Gastrocnemius medialis (tissue), 4 donors: ENCODE results near the gene SH3YL1.

Experiments used
- POLR2A ChIP-seq, 2 donors: fragments of 450-650 bp; IDR thresholded peaks; one replicate each; pipeline ENCODE4 v1.6.1; 2017; ENCODE audit warnings: antibody characterized with exemption in 2 of 2, mild to moderate bottlenecking in 2 of 2, moderate library complexity in 2 of 2
- TF ChIP-seq, protein P1 (sequence below), 5 experiments: fragments of 450-650 bp in 3 of 5; fragments of 200-600 bp in 2 of 5; sonication (generic) in 2 of 5; IDR thresholded peaks in 4 of 5; conservative IDR thresholded peaks in 1 of 5; 1 replicate in 4 of 5; 2 replicates in 1 of 5; pipeline ENCODE4 v1.5.1; 2016 to 2019; ENCODE audit warnings: antibody characterized with exemption in 5 of 5, mild to moderate bottlenecking in 3 of 5, moderate library complexity in 3 of 5

DNA sequence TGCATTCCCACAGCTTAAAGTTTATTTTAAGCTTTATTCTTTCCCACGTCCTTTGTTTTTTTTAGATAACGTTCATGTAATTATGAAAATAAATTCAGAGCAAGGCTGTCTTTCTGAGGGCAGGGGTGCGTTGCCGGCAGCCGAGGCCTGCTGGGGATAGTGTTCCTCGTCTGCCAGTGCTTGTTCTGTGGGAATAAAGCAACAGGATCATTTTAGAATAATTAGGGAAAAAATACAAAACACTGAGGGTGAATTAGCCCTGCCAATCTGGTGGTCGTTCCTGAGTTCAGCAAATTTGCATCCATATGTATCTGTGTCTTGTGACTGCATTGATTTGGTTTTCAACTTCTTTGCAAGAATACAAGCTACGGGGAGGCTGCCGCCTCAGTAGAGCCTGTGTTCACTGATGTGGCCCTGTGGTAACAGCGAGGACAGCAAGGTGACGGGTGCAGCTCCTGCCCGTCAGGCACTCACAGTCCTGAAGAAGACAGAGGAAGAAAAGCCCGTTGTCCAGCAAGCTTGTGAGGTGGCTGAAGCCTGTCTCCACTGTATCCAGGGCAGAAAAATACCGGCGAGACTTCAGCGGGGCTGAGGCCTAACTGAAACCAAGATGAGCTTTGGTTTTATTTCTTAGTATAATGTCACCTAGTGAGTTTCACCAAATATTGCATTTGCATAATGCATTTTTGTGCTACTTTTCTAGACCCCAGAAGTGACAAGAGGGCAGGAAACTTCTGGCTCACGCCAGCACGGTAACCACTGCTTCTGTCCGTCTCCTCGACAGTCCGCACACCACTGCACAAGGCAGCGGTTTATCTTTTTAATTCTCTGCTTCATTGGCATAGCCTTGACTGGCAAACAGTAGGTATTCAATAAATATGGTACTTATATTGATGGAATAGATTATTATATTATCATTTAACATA, 64.5 kb downstream of the SH3YL1 start:
- TF ChIP-seq, protein P1, sequence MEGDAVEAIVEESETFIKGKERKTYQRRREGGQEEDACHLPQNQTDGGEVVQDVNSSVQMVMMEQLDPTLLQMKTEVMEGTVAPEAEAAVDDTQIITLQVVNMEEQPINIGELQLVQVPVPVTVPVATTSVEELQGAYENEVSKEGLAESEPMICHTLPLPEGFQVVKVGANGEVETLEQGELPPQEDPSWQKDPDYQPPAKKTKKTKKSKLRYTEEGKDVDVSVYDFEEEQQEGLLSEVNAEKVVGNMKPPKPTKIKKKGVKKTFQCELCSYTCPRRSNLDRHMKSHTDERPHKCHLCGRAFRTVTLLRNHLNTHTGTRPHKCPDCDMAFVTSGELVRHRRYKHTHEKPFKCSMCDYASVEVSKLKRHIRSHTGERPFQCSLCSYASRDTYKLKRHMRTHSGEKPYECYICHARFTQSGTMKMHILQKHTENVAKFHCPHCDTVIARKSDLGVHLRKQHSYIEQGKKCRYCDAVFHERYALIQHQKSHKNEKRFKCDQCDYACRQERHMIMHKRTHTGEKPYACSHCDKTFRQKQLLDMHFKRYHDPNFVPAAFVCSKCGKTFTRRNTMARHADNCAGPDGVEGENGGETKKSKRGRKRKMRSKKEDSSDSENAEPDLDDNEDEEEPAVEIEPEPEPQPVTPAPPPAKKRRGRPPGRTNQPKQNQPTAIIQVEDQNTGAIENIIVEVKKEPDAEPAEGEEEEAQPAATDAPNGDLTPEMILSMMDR (IDR thresholded peaks at IDR 0.05 in 4 of 5, conservative IDR thresholded peaks at IDR 0.05 in 1 of 5), result no peak
- TF ChIP-seq POLR2A (IDR thresholded peaks at IDR 0.05), result no peak
